GM12801 (cell line): ENCODE data around the gene TJP1.

Experiments
- CTCF ChIP-seq: IDR thresholded peaks from one replicate; pipeline ENCODE4 v1.5.1; 2011; ENCODE audit warnings: control low read depth; ENCODE audit not compliant: insufficient read length; ENCODE audit errors: extremely low read depth

Gene TJP1

GRCh38 chr15:29747837-29748417 is 74.3 kb downstream of the TJP1 start:
- TF ChIP-seq CTCF = no peak

GRCh38 chr15:29743475-29743874 is 78.8 kb downstream of the TJP1 start:
- TF ChIP-seq CTCF = no peak

- no peak for TF ChIP-seq CTCF
Observed at GRCh38 chr15:29740692-29741311, 81.5 kb downstream of the TJP1 start.

GRCh38 chr15:29736744-29737020 is 85.6 kb downstream of the TJP1 start:
- no peak for TF ChIP-seq CTCF

- TF ChIP-seq CTCF = no peak
Observed at GRCh38 chr15:29736012-29736743, 86.1 kb downstream of the TJP1 start.

GRCh38 chr15:29734917-29735572 is 87.2 kb downstream of the TJP1 start:
- TF ChIP-seq CTCF = no peak

- TF ChIP-seq CTCF = no peak
Observed at GRCh38 chr15:29731865-29732264, 90.4 kb downstream of the TJP1 start.
